GM19239 (cell line): ENCODE measurements around the gene FAR1.
A peak's percentile ranks its signal among the peaks of the same experiment; 100 is the strongest.

Experiments
- DNase-seq: peaks from one replicate; pipeline ENCODE4 v3.0.0; 2011; ENCODE audit warnings: low spot score; ENCODE audit not compliant: insufficient read length
- FAIRE-seq: peaks from 2 replicates; lab custom pipeline; 2011; peaks lifted over from hg19 to GRCh38; lab: Jason Lieb, UNC

Gene FAR1

GRCh38 chr11:13669544-13670488 is 1.3 kb downstream of the FAR1 start:
- DNase-seq (no peak), FAIRE-seq (no peak)

GRCh38 chr11:13672576-13673210 is 4.2 kb downstream of the FAR1 start:
- DNase-seq (no peak), FAIRE-seq (peak; percentile 39)

- FAIRE-seq, result no peak
Measured at GRCh38 chr11:13674799-13675509, 6.5 kb downstream of the FAR1 start.

GRCh38 chr11:13676576-13676975 is 8.1 kb downstream of the FAR1 start:
- FAIRE-seq, result no peak
- DNase-seq, result no peak

More at GRCh38 chr11:13674799-13675509, 6.5 kb downstream of the FAR1 start:
- DNase-seq, result no peak

GRCh38 chr11:13679768-13680167 is 11.3 kb downstream of the FAR1 start:
- DNase-seq (no peak), FAIRE-seq (no peak)

GRCh38 chr11:13680501-13681264 is 12.2 kb downstream of the FAR1 start:
- FAIRE-seq (no peak), DNase-seq (no peak)

GRCh38 chr11:13681446-13681845 is 13.0 kb downstream of the FAR1 start:
- no peak for FAIRE-seq

GRCh38 chr11:13682212-13682611 is 13.7 kb downstream of the FAR1 start:
- FAIRE-seq (peak; percentile 35), DNase-seq (no peak)

More at GRCh38 chr11:13681446-13681845, 13.0 kb downstream of the FAR1 start:
- DNase-seq, result no peak

GRCh38 chr11:13685461-13686108 is 17.1 kb downstream of the FAR1 start:
- no peak for FAIRE-seq
- DNase-seq, result no peak

- FAIRE-seq (no peak), DNase-seq (no peak)
Measured at GRCh38 chr11:13686776-13687175, 18.3 kb downstream of the FAR1 start.

- DNase-seq (no peak), FAIRE-seq (no peak)
Measured at GRCh38 chr11:13687271-13687670, 18.8 kb downstream of the FAR1 start.

GRCh38 chr11:13691286-13691899 is 22.9 kb downstream of the FAR1 start:
- DNase-seq (no peak), FAIRE-seq (no peak)

GRCh38 chr11:13692172-13692571 is 23.7 kb downstream of the FAR1 start:
- FAIRE-seq, result no peak

GRCh38 chr11:13694115-13694514 is 25.6 kb downstream of the FAR1 start:
- FAIRE-seq, result no peak
- no peak for DNase-seq

More at GRCh38 chr11:13692172-13692571, 23.7 kb downstream of the FAR1 start:
- DNase-seq, result no peak

GRCh38 chr11:13695886-13696285 is 27.4 kb downstream of the FAR1 start:
- DNase-seq (no peak), FAIRE-seq (no peak)

- FAIRE-seq (no peak), DNase-seq (no peak)
Measured at GRCh38 chr11:13697710-13698109, 29.2 kb downstream of the FAR1 start.

GRCh38 chr11:13698132-13698531 is 29.7 kb downstream of the FAR1 start:
- DNase-seq (no peak), FAIRE-seq (no peak)

GRCh38 chr11:13699041-13699440 is 30.6 kb downstream of the FAR1 start:
- DNase-seq (no peak), FAIRE-seq (no peak)

- DNase-seq (no peak), FAIRE-seq (no peak)
Measured at GRCh38 chr11:13699870-13700269, 31.4 kb downstream of the FAR1 start.
